NCI-H1092 (cell line): ENCODE results near the gene CARD9.
"Not testable (repeated sequence)": the region's sequence is repeated elsewhere in the genome, so short reads cannot be mapped to it uniquely, and the experiment has no call there.

Experiments used
- DNase-seq: peaks from one replicate; lab custom pipeline; 2025; lab: John Stamatoyannopoulos, UW

CARD9 gene

GRCh38 chr9:136373300-136374182 is at the start of gene CARD9:
CARD9 (minus strand) TSS chr9:136373669; CDS start chr9:136372078, 1,591 bp downstream.
- no peak for DNase-seq

GRCh38 chr9:136422876-136423275 is 49.4 kb upstream of the CARD9 start:
- DNase-seq = no peak

GRCh38 chr9:136421791-136422190 is 48.3 kb upstream of the CARD9 start:
- no peak for DNase-seq

- DNase-seq = no peak
Measured at GRCh38 chr9:136419092-136419420, 45.6 kb upstream of the CARD9 start.

GRCh38 chr9:136418182-136419091 is 45.0 kb upstream of the CARD9 start:
- DNase-seq = no peak

GRCh38 chr9:136416914-136417313 is 43.4 kb upstream of the CARD9 start:
- DNase-seq = no peak

GRCh38 chr9:136416427-136416826 is 43.0 kb upstream of the CARD9 start:
- no peak for DNase-seq

- DNase-seq = no peak
Measured at GRCh38 chr9:136412962-136413361, 39.5 kb upstream of the CARD9 start.

- no peak for DNase-seq
Measured at GRCh38 chr9:136411378-136411777, 37.9 kb upstream of the CARD9 start.

GRCh38 chr9:136410500-136411287 is 37.2 kb upstream of the CARD9 start, which contains the start of the genes ENTR1 and PMPCA:
ENTR1 (minus strand) TSS chr9:136410614; CDS start chr9:136410397, 217 bp downstream.
PMPCA (plus strand) TSS chr9:136410658; CDS start chr9:136410669, 11 bp downstream.
- DNase-seq = peak; percentile 88

GRCh38 chr9:136409557-136410455 is 36.3 kb upstream of the CARD9 start:
- DNase-seq = peak; percentile 15

- DNase-seq = no peak
Measured at GRCh38 chr9:136407911-136408310, 34.4 kb upstream of the CARD9 start.

- not testable (repeated sequence) for DNase-seq
Measured at GRCh38 chr9:136407061-136407460, 33.6 kb upstream of the CARD9 start.

- DNase-seq = not testable (repeated sequence)
Measured at GRCh38 chr9:136405904-136406303, 32.4 kb upstream of the CARD9 start.

- DNase-seq = no peak
Measured at GRCh38 chr9:136405481-136405880, 32.0 kb upstream of the CARD9 start.

GRCh38 chr9:136404801-136405136 is 31.3 kb upstream of the CARD9 start:
- no peak for DNase-seq

GRCh38 chr9:136403915-136404800 is 30.7 kb upstream of the CARD9 start:
- DNase-seq = no peak

GRCh38 chr9:136403538-136403914 is 30.1 kb upstream of the CARD9 start:
- no peak for DNase-seq

GRCh38 chr9:136402067-136402466 is 28.6 kb upstream of the CARD9 start:
- DNase-seq = no peak
